IMR-90 (cell line): Measurements from ENCODE around the gene MALAT1. TPM values are rescaled to one million over a fixed set of nuclear protein-coding genes. Genes with fewer than 3 reads are reported as not detected.

ENCODE experiments used
- ATAC-seq: fragments of 200-7000 bp; cut with Tn5 transposase; 2 replicates; pipeline ENCODE4 v1.9.1; 2020; ENCODE audit warnings: low read depth, mild to moderate bottlenecking, moderate library complexity
- BruUV-seq: library from RNA; stranded (reverse); fragments of 400-500 nt; replicated peaks from 2 replicates; lab custom pipeline; 2021; lab: Mats Ljungman, UMichigan
- CTCF ChIA-PET: fragments of 300-600 bp; formaldehyde crosslinking; extraction: SDS; loops from one replicate; lab custom pipeline; 2021; ENCODE audit warnings: antibody characterized with exemption; lab: Yijun Ruan, JAX
- POLR2A ChIA-PET: fragments of 300-600 bp; sonication (Branson Sonifier 250); formaldehyde crosslinking; loops from one replicate; lab custom pipeline; 2022; ENCODE audit warnings: antibody characterized with exemption; ENCODE audit not compliant: unreplicated experiment; lab: Charles Lee
- DNase-seq: peaks from one replicate; pipeline ENCODE4 v3.0.0; 2013
- H2AFZ ChIP-seq: replicated peaks from 2 replicates; pipeline ENCODE3; 2013; ENCODE audit warnings: low read length, mild to moderate bottlenecking; ENCODE audit not compliant: poor library complexity
- H2AK5ac ChIP-seq: 2 replicates; pipeline ENCODE4 v1.6.1; 2013; ENCODE audit warnings: low read depth, low read length, inconsistent platforms
- H2AK9ac ChIP-seq: replicated peaks from 2 replicates; pipeline ENCODE3; 2013; ENCODE audit warnings: mild to moderate bottlenecking, low read depth, low read length, moderate library complexity; ENCODE audit not compliant: poor library complexity
- H2BK120ac ChIP-seq: 2 replicates; pipeline ENCODE4 v1.6.1; 2013; ENCODE audit warnings: low read depth, low read length, inconsistent platforms
- H2BK15ac ChIP-seq: 3 replicates; pipeline ENCODE4 v1.6.1; 2013; ENCODE audit warnings: low read depth, low read length, inconsistent platforms
- H2BK20ac ChIP-seq: 2 replicates; pipeline ENCODE4 v1.6.1; 2013; ENCODE audit warnings: low read depth, mild to moderate bottlenecking, inconsistent platforms, low read length, moderate library complexity
- H2BK5ac ChIP-seq: 2 replicates; pipeline ENCODE4 v1.6.1; 2013; ENCODE audit warnings: mild to moderate bottlenecking, low read depth, low read length, inconsistent platforms; ENCODE audit not compliant: poor library complexity, severe bottlenecking
- H3K14ac ChIP-seq: replicated peaks from 2 replicates; pipeline ENCODE4 v1.6.1; 2013; ENCODE audit warnings: low read depth, low read length, inconsistent platforms
- H3K18ac ChIP-seq: 2 replicates; pipeline ENCODE4 v1.6.1; 2013; ENCODE audit warnings: low read depth, low read length, control low read depth
- H3K23ac ChIP-seq: 2 replicates; pipeline ENCODE4 v1.6.1; 2013; ENCODE audit warnings: low read depth, low read length, inconsistent platforms
- H3K27ac ChIP-seq: 2 replicates; pipeline ENCODE4 v1.5.1; 2013; ENCODE audit warnings: mild to moderate bottlenecking, control low read depth, low read length; ENCODE audit not compliant: insufficient read depth
- H3K27me3 ChIP-seq: 2 replicates; pipeline ENCODE4 v1.6.1; 2013; ENCODE audit warnings: low read length; ENCODE audit not compliant: control insufficient read depth, insufficient read depth
- H3K36me3 ChIP-seq: 2 replicates; pipeline ENCODE4 v1.6.1; 2013; ENCODE audit warnings: low read length, mixed read lengths; ENCODE audit not compliant: control insufficient read depth, insufficient read depth
- H3K4ac ChIP-seq: 2 replicates; pipeline ENCODE4 v1.6.1; 2013; ENCODE audit warnings: low read depth, low read length, inconsistent platforms
- H3K4me1 ChIP-seq: 2 replicates; pipeline ENCODE4 v1.6.1; 2013; ENCODE audit warnings: low read length, mixed read lengths; ENCODE audit not compliant: control insufficient read depth, insufficient read depth
- H3K4me2 ChIP-seq: 2 replicates; pipeline ENCODE4 v1.6.1; 2013; ENCODE audit warnings: low read depth, mild to moderate bottlenecking, control low read depth, low read length, moderate library complexity
- H3K4me3 ChIP-seq: 2 replicates; pipeline ENCODE4 v1.5.1; 2013; ENCODE audit warnings: low read depth, mild to moderate bottlenecking, control low read depth, low read length, moderate library complexity; ENCODE audit not compliant: insufficient read depth
- H3K56ac ChIP-seq: 2 replicates; pipeline ENCODE4 v1.6.1; 2013; ENCODE audit warnings: low read length, inconsistent platforms; ENCODE audit not compliant: insufficient read depth; ENCODE audit errors: extremely low read depth
- H3K79me1 ChIP-seq, 2 experiments: 2 replicates each; pipeline ENCODE4 v1.6.1; 2013; ENCODE audit warnings: low read length in 2 of 2, inconsistent platforms in 1 of 2, low read depth in 1 of 2
- H3K9ac ChIP-seq: 2 replicates; pipeline ENCODE4 v1.6.1; 2013; ENCODE audit warnings: low read depth, low read length, control low read depth
- H3K9me1 ChIP-seq: 2 replicates; pipeline ENCODE4 v1.6.1; 2013; ENCODE audit warnings: low read length, inconsistent platforms; ENCODE audit not compliant: insufficient read depth
- H3K9me3 ChIP-seq: 2 replicates; pipeline ENCODE4 v1.6.1; 2013; ENCODE audit warnings: low read length; ENCODE audit not compliant: control insufficient read depth, insufficient read depth
- H4K20me1 ChIP-seq: 2 replicates; pipeline ENCODE4 v1.6.1; 2013; ENCODE audit warnings: low read length, inconsistent platforms; ENCODE audit not compliant: insufficient read depth
- H4K5ac ChIP-seq: 2 replicates; pipeline ENCODE4 v1.6.1; 2013; ENCODE audit warnings: mild to moderate bottlenecking, low read depth, low read length, control low read depth
- H4K8ac ChIP-seq, 2 experiments: 2 replicates each; pipeline ENCODE4 v1.6.1; 2013; ENCODE audit warnings: low read depth in 2 of 2, low read length in 2 of 2, control low read depth in 1 of 2, inconsistent platforms in 1 of 2
- H4K91ac ChIP-seq: 2 replicates; pipeline ENCODE4 v1.6.1; 2013; ENCODE audit warnings: low read depth, low read length, inconsistent platforms; ENCODE audit not compliant: insufficient read depth
- BHLHE40 ChIP-seq: fragments of 150-350 bp; IDR thresholded peaks from 2 replicates; pipeline ENCODE4 v1.6.1; 2016; ENCODE audit warnings: mild to moderate bottlenecking, low read depth, low read length
- MAFK ChIP-seq: IDR thresholded peaks from 2 replicates; pipeline ENCODE4 v1.6.1; 2012; ENCODE audit warnings: low read depth, low read length, improper control_type of control experiment
- POLR2A ChIP-seq: IDR thresholded peaks from 2 replicates; pipeline ENCODE4 v1.6.1; 2012; ENCODE audit warnings: mild to moderate bottlenecking, low read depth, low read length
- WGBS, 2 experiments: methylation state at CpG; one replicate each; pipeline versions ENCODE4 v1.1.5 to v1.1.7; 2013; ENCODE audit warnings: missing lambda C conversion rate in 2 of 2; ENCODE audit not compliant: insufficient read length in 1 of 2; ENCODE audit errors: extremely low coverage in 2 of 2; 5-methylcytosine and 5-hydroxymethylcytosine counted together
- dilution Hi-C: fragments of 300-500 bp; cut with HindIII; formaldehyde crosslinking; loops from one replicate; pipeline ENCODE4 v1.14.3; 2018; ENCODE audit warnings: low sequenced_read_pairs; ENCODE audit not compliant: unreplicated experiment
- in situ Hi-C: fragments of 300-500 bp; cut with MboI; formaldehyde crosslinking; loops from 3 replicates; pipeline ENCODE4 v1.14.3; 2019; ENCODE audit warnings: low sequenced_read_pairs, inconsistent platforms, mixed read lengths
- intact Hi-C: fragments of 100-400 bp; cut with micrococcal nuclease; formaldehyde crosslinking; loops from 2 replicates; pipeline ENCODE4 v1.10.0; 2022
- polyA plus RNA-seq, 3 experiments: library from polyadenylated mRNA; depleted of rRNA; stranded (reverse); fragments of >200 nt; gene quantifications; 2 replicates each; pipeline ENCODE4 v1.2.3, GENCODE V29; 2012; ENCODE audit warnings: low replicate concordance in 1 of 3
- total RNA-seq: library from RNA; depleted of rRNA; stranded (reverse); fragments of >200 nt; gene quantifications from 2 replicates; pipeline ENCODE4 v1.2.3, GENCODE V29; 2012

Gene MALAT1
- total and polyA plus RNA-seq, 2 of the 4 experiments (the other 2 are of a cell fraction), result 636 to 3,569 TPM

DNA sequence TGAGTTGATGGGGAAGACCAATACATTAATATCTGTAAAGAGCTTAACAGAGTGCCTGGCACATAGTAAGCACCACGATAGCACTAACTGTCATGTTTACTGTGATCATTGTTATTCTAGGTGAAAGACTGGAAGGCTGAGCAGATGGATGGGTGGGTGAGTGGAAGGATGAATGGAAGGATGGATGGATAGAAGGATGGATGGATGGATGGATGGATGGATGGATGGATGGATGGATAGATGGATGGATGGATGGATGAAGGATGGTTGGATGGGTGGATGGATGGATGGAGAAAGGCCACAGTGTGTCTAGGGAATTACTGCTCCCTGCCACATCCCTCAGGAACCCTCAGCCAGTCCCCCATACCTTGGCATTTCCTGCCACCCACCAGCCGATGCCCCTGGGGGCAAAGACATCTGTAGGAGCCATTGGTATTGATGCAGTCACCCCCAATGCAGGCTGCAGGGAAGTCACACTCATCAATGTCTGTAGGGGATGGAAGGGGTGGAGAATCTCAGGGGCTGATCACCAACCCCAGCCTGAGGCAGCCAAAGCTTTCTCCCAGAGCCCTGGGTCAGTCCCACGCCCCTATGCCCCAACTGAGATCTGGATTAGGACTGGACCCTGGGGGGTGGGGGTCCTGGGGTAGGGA lies 44.0 kb downstream of the MALAT1 start:
- H2AK5ac ChIP-seq, result no peak overlapping the region
- no peaks in the 10 kb centered on the region; the same call in 1 of the 2 replicates for H3K9me1 ChIP-seq
- H2BK120ac ChIP-seq, result no peak overlapping the region
- peaks cover 38% of the 10 kb centered on the region; the same call in 1 of the 2 replicates for H3K36me3 ChIP-seq
- ChIA-PET CTCF (no interaction called here), POLR2A (no interaction called here)
- H3K4me1 ChIP-seq, result peaks cover 5% of the 10 kb centered on the region; the same call in 1 of the 2 replicates
- H4K91ac ChIP-seq, result no peak overlapping the region
- ATAC-seq (no peak), DNase-seq (no peak)
- H3K27ac ChIP-seq, result no peak overlapping the region
- H3K9me3 ChIP-seq, result no peaks in the 10 kb centered on the region
- H4K5ac ChIP-seq, result no peak overlapping the region
- no peak overlapping the region for H3K56ac ChIP-seq
- no TSS peak for BruUV-seq
- in situ Hi-C loops, result no loop called here
- no peak overlapping the region for H3K14ac ChIP-seq
- WGBS, 2 experiments, result 88% methylated on average over 1 of the region's 3 CpGs; no CpG with 5 or more reads in 1 of the 2 experiments
- H2AFZ ChIP-seq, result no peak overlapping the region
- H3K4me2 ChIP-seq, result no peak overlapping the region
- no peak overlapping the region for H3K23ac ChIP-seq
- peaks cover 4% of the 10 kb centered on the region; the same call in 1 of the 2 replicates for H4K20me1 ChIP-seq
- H3K4ac ChIP-seq, result no peak overlapping the region
- no peaks in the 10 kb centered on the region for H3K27me3 ChIP-seq
- no peak overlapping the region for H2AK9ac ChIP-seq
- intact Hi-C loops, result no loop called here
- H2BK20ac ChIP-seq, result no peak overlapping the region
- dilution Hi-C loops, result no loop called here
- no peak overlapping the region for H3K4me3 ChIP-seq
- no peak overlapping the region for H2BK15ac ChIP-seq
- TF ChIP-seq MAFK (no peak), BHLHE40 (no peak), POLR2A (no peak)
- no peak overlapping the region for H2BK5ac ChIP-seq
- peaks cover 3 to 4% of the 10 kb centered on the region in 2 experiments; a peak in 2 of 4 replicates for H3K79me1 ChIP-seq
- H3K18ac ChIP-seq, result no peak overlapping the region
- no peak overlapping the region for H4K8ac ChIP-seq
- H3K9ac ChIP-seq, result no peak overlapping the region
